ENCODE data around the gene PLEKHM2.

PLEKHM2 gene

GRCh38 chr1:15740924-15741850 is 57.1 kb downstream of the PLEKHM2 start:
- DNase-seq, result peak; percentile 70 to 87

- no peak for DNase-seq
These were observed 58.2 kb downstream of the PLEKHM2 start, which contains the start of gene TMEM82 for GRCh38 chr1:15742339-15742801. Gene TMEM82, plus strand, starts transcription at chr1:15742499. Its CDS starts 61 bp downstream, at chr1:15742560.

GRCh38 chr1:15744122-15744679 is 60.1 kb downstream of the PLEKHM2 start:
- no peak for DNase-seq

- DNase-seq, result no peak
These were observed 63.3 kb downstream of the PLEKHM2 start for GRCh38 chr1:15747378-15747777.

- DNase-seq, result no peak
These were observed 64.1 kb downstream of the PLEKHM2 start for GRCh38 chr1:15748264-15748663.

GRCh38 chr1:15748690-15749398 is 64.7 kb downstream of the PLEKHM2 start:
- DNase-seq, result no peak

GRCh38 chr1:15749399-15750291 is 65.5 kb downstream of the PLEKHM2 start:
- DNase-seq, result no peak

- DNase-seq, result no peak
These were observed 66.8 kb downstream of the PLEKHM2 start for GRCh38 chr1:15750924-15751323.

- no peak for DNase-seq
These were observed 67.6 kb downstream of the PLEKHM2 start for GRCh38 chr1:15751717-15752116.

- no peak for DNase-seq
These were observed 69.7 kb downstream of the PLEKHM2 start for GRCh38 chr1:15753776-15754175.

- no peak for DNase-seq
These were observed 71.0 kb downstream of the PLEKHM2 start for GRCh38 chr1:15755021-15755645.

- no peak for DNase-seq
These were observed 71.5 kb downstream of the PLEKHM2 start for GRCh38 chr1:15755646-15756040.

GRCh38 chr1:15756143-15757015 is 72.3 kb downstream of the PLEKHM2 start:
- peak; percentile 50 to 69 for DNase-seq

GRCh38 chr1:15757016-15757543 is 73.0 kb downstream of the PLEKHM2 start:
- DNase-seq, result no peak

GRCh38 chr1:15757575-15758342 is 73.6 kb downstream of the PLEKHM2 start:
- DNase-seq, result no peak

- DNase-seq, result no peak
These were observed 74.3 kb downstream of the PLEKHM2 start, which contains the start of gene FBLIM1 for GRCh38 chr1:15758343-15758931. Gene FBLIM1, plus strand, starts transcription at chr1:15758795. Its CDS starts 6,189 bp downstream, at chr1:15764984.

- DNase-seq, result no peak
These were observed 75.0 kb downstream of the PLEKHM2 start for GRCh38 chr1:15758953-15759661.

GRCh38 chr1:15760520-15761211 is 76.5 kb downstream of the PLEKHM2 start:
- no peak for DNase-seq
